Motor neuron (in vitro differentiated cells): ENCODE data around the gene INO80E. TPM values are rescaled to one million over a fixed set of nuclear protein-coding genes. Genes with fewer than 3 reads are reported as not detected.
A peak's percentile ranks its signal among the peaks of the same experiment; 100 is the strongest.
"Not testable (repeated sequence)": the region's sequence is repeated elsewhere in the genome, so short reads cannot be mapped to it uniquely, and the experiment has no call there.

ENCODE experiments used
- ATAC-seq, 8 experiments: fragments of 200-7000 bp; cut with Tn5 transposase; replicated peaks in 6 of 8; 2 replicates each; pipeline ENCODE4 v1.8.0; 2021; ENCODE audit warnings: mild to moderate bottlenecking in 8 of 8, moderate library complexity in 8 of 8
- H3K27ac ChIP-seq, 2 donors: fragments of 250-450 bp; sonication (Bioruptor Pico); 2 replicates each; pipeline ENCODE4 v1.9.0; 2021; ENCODE audit warnings: antibody characterized with exemption in 2 of 2, mild to moderate bottlenecking in 2 of 2, moderate library complexity in 1 of 2
- H3K4me1 ChIP-seq, 2 donors: fragments of 250-450 bp; sonication (Bioruptor Pico); replicated peaks in 1 of 2; 2 replicates each; pipeline ENCODE4 v1.6.1; 2021; ENCODE audit warnings: antibody characterized with exemption in 2 of 2, mild to moderate bottlenecking in 2 of 2, moderate library complexity in 1 of 2
- H3K4me3 ChIP-seq, 5 donors: fragments of 250-450 bp; sonication (Bioruptor Pico); 2 replicates each; pipeline ENCODE4 v1.9.0; 2021; ENCODE audit warnings: antibody characterized with exemption in 5 of 5, mild to moderate bottlenecking in 5 of 5, moderate library complexity in 4 of 5
- WGBS, 10 experiments: fragments of 450-650 bp; shearing (Covaris generic); methylation state at CpG; one replicate each; pipeline ENCODE4 v1.0.0; 2022; 5-methylcytosine and 5-hydroxymethylcytosine counted together
- in situ Hi-C, 9 experiments: fragments of 400-800 bp; cut with MboI; loops; one replicate each; pipeline ENCODE4 v1.15.0; 2021; ENCODE audit warnings: low sequenced_read_pairs in 9 of 9, low pct_unique_long_range_greater_than_20kb in 2 of 9; ENCODE audit not compliant: unreplicated experiment in 9 of 9
- total RNA-seq, 8 experiments: library from RNA; unstranded; fragments of 300-600 nt; gene quantifications; 2 replicates each; pipeline versions ENCODE4 v1.2.3 to v1.2.4, GENCODE V29; 2022

The INO80E gene, protein sequence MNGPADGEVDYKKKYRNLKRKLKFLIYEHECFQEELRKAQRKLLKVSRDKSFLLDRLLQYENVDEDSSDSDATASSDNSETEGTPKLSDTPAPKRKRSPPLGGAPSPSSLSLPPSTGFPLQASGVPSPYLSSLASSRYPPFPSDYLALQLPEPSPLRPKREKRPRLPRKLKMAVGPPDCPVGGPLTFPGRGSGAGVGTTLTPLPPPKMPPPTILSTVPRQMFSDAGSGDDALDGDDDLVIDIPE
- total RNA-seq, result 10 to 100 TPM; 31.9 to 61.2 (median 54.2) TPM

- in situ Hi-C loops, result no loop called here
Observed at GRCh38 chr16:29995911-29996765, at the start of gene INO80E. TSS of gene INO80E (plus strand) at chr16:29996241. CDS start at chr16:29996311, 70 bp downstream.

GRCh38 chr16:29947897-29948296 lies 48.1 kb upstream of the INO80E start:
- in situ Hi-C loops, result no loop called here
- H3K4me1 ChIP-seq, result no peaks in the 10 kb centered on the region
- WGBS, 10 experiments, result 0 to 94% (median 51%) methylated on average over 1 to 2 of the region's 2 CpGs; no CpG with 5 or more reads in 4 of the 10 experiments
- no peak overlapping the region for H3K27ac ChIP-seq
- ATAC-seq, result no peak
- no peak overlapping the region for H3K4me3 ChIP-seq

More at GRCh38 chr16:29995911-29996765, at the start of gene INO80E:
- Histone ChIP-seq H3K27ac (peak within 1 kb of the TSS; percentile 97 to 98), H3K4me1 (peaks cover 5 to 10% of the 10 kb centered on the region in 2 donors), H3K4me3 (peak within 1 kb of the TSS; percentile 54 to 91 (median 73))
- 0 to 3% (median 1%) methylated on average over 1 to 31 of the region's 65 CpGs; no CpG with 5 or more reads in 3 of the 10 experiments for WGBS, 10 experiments
- peak; percentile 91 to 98 (median 96) for ATAC-seq

- 23 to 92% (median 79%) methylated on average over 2 to 4 of the region's 4 CpGs; no CpG with 5 or more reads in 3 of the 10 experiments for WGBS, 10 experiments
- ATAC-seq, result no peak
Observed at GRCh38 chr16:29950806-29951461, 45.1 kb upstream of the INO80E start.

DNA sequence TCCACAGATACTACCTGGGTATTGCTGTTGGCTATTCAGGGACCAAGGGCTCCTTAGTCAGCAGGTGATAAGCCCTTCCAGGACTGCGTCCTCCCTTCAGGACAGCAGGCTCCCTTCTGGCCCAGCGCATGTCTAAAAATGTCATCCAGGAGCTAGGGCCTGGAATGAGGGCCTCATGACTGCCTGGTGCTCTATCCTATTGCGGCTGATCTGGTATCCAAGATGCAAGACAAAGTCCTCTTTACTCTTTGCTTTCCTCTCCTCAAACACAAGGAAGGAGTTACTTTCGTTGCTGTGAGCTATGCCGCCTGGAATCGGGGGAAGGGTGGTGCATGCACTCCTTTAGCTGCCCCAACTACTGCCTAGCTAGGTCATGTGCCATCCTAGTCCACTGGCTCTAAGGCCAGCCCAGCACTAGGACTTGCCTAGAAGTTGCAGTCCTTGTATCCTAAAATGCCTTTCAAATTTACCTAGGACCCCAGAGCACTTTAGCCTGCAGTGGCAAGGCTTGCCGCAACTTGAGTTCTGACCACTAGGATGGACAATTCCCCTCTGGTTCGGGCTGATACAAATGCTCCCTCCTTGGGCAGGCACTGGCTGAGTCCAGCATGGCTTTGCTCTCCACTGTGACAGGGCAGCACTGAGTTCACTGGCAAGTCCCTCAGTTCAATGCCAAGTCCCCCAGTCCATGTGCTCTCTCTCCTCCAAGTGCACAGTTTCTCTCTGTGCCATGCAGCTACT lies 44.2 kb upstream of the INO80E start:
- in situ Hi-C loops, result loop anchor here in 1 of 9 experiments (25.0 kb wide), 1 partner anchor 89 kb away; the partner anchor contains the start of gene CDIPT
- peak in 1 of 8 experiments; percentile 55 for ATAC-seq
- Histone ChIP-seq H3K27ac (no peak overlapping the region), H3K4me1 (no peaks in the 10 kb centered on the region), H3K4me3 (no peak overlapping the region)
- WGBS, 10 experiments, result 70 to 100% (median 87%) methylated on average over 1 to 4 of the region's 8 CpGs; no CpG with 5 or more reads in 1 of the 10 experiments

More at GRCh38 chr16:29950806-29951461, 45.1 kb upstream of the INO80E start:
- H3K4me3 ChIP-seq, result no peak overlapping the region
- no peaks in the 10 kb centered on the region for H3K4me1 ChIP-seq
- H3K27ac ChIP-seq, result no peak overlapping the region
- in situ Hi-C loops, result loop anchor here in 1 of 9 experiments (25.0 kb wide), 1 partner anchor 89 kb away; the partner anchor contains the start of gene CDIPT

DNA sequence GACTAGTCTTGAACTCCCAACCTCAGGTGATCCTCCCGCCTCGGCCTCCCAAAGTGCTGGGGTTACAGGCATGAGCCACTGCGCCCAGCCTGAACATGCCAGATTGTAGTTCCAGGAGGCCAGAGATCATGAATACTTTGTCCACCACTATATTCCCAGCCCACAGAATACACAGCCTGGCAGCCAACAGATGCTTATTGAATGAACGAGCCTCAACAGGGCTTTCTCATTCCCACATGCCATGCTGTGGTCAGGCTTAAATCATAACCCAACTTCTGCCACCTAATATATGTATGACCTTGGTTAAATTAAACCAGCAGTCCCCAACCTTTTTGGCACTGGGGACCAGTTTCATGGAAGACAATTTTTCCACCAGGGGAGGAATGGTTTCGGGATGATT lies 37.3 kb upstream of the INO80E start:
- H3K27ac ChIP-seq, result no peak overlapping the region
- H3K4me1 ChIP-seq, result peaks cover 0 to 8% of the 10 kb centered on the region in 2 donors
- 83 to 100% (median 96%) methylated on average over 1 to 4 of the region's 5 CpGs; no CpG with 5 or more reads in 4 of the 10 experiments for WGBS, 10 experiments
- no peak for ATAC-seq
- H3K4me3 ChIP-seq, result no peak overlapping the region
- in situ Hi-C loops, result loop anchor here in 1 of 9 experiments (25.0 kb wide), 1 partner anchor 96 kb away; the partner anchor contains the start of gene CDIPT

GRCh38 chr16:29959293-29959692 lies 36.7 kb upstream of the INO80E start:
- ATAC-seq, result no peak
- peaks cover 0 to 8% of the 10 kb centered on the region in 2 donors for H3K4me1 ChIP-seq
- no peak overlapping the region for H3K4me3 ChIP-seq
- in situ Hi-C loops, result loop anchor here in 1 of 9 experiments (25.0 kb wide), 1 partner anchor 97 kb away; the partner anchor contains the start of gene CDIPT
- H3K27ac ChIP-seq, result no peak overlapping the region
- WGBS, 10 experiments, result 80 to 100% (median 100%) methylated on average over 1 to 7 of the region's 9 CpGs; no CpG with 5 or more reads in 3 of the 10 experiments

DNA sequence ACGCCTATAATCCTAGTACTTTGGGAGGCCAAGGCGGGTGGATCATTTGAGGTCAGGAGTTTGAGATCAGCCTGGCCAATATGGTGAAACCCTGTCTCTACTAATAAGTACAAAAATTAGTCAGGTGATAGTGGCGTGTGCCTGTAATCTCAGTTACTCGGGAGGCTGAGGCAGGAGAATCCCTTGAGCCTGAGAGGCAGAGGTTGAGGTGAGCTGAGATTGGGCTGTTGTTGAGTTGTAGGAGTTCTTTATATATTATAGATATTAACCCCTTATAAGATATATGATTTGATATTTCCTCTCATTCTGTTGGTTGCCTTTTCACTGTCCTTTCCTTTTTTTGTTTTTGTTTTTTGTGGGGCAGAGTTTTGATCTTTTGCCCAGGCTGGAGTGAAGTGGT lies 36.2 kb upstream of the INO80E start:
- in situ Hi-C loops, result loop anchor here in 1 of 9 experiments (25.0 kb wide), 1 partner anchor 98 kb away; the partner anchor contains the start of gene CDIPT
- not testable (repeated sequence) for H3K4me1 ChIP-seq, H3K27ac ChIP-seq, H3K4me3 ChIP-seq, ATAC-seq
- WGBS, 10 experiments, result 37 to 100% (median 88%) methylated on average over 1 to 2 of the region's 4 CpGs; no CpG with 5 or more reads in 4 of the 10 experiments

- in situ Hi-C loops, result loop anchor here in 1 of 9 experiments (25.0 kb wide), 1 partner anchor 99 kb away; the partner anchor contains the start of gene CDIPT
- Histone ChIP-seq H3K4me3 (peak overlapping the region; percentile 43 to 69 (median 52)), H3K27ac (no peak overlapping the region), H3K4me1 (peaks cover 0 to 8% of the 10 kb centered on the region in 2 donors)
- ATAC-seq, result no peak
- 48 to 100% (median 83%) methylated on average over 1 to 8 of the region's 10 CpGs; no CpG with 5 or more reads in 1 of the 10 experiments for WGBS, 10 experiments
Observed at GRCh38 chr16:29961127-29961478, 34.9 kb upstream of the INO80E start.

DNA sequence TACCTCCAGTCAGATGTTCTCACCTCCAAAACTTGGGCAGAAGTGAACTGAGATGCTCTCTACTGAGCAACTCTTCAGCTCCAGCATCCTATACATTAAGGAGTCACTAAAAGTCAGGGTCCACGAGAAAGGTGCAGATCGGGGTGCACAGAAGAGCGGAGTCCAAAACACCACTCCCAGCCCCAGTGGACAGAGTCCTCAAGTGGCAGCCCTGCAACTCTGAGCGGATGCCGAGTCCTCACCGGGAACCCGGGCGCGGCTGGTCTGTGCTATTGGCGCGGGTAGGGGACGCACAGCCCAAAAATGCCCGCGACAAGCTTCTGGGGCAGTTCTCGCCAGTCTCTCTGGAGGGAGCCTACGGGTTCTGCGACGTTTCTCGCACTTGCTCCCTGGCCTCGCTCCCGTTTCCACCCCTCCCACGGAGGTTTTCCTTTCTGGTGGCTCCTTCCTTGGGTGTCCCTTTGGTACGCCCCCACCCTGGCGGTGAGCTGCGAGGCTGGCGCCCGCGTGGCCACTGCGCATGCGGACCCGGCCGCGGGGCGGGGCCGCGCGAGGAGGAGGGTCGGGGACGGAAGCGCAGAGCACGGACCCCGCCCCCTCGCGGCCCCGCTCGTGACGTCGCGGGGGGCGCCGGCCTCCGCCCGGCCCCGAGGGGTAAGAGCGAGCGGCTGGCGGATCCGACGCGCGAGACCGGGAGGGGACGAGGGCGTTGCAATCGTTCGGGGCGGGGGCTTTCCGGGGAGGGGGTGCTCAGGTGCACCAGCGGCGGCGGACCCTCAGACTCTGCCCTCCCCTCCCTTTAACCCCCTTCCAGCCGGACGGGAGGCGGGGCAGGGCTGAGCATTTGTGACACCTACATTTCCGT lies 34.3 kb upstream of the INO80E start, which contains the start of gene TMEM219:
Gene TMEM219, plus strand, starts transcription at position 601 of the 865 bp plus-strand sequence. CDS start 1,065 bp downstream, outside the sequence.
- 0 to 33% (median 2%) methylated on average over 2 to 9 of the region's 75 CpGs; no CpG with 5 or more reads in 5 of the 10 experiments for WGBS, 10 experiments
- peak within 1 kb of the TSS; percentile 43 to 69 (median 52) for H3K4me3 ChIP-seq
- peak within 1 kb of the TSS in 1 of 2 donors; percentile 57 for H3K27ac ChIP-seq
- in situ Hi-C loops, result loop anchor here in 1 of 9 experiments (25.0 kb wide), 1 partner anchor 99 kb away; the partner anchor contains the start of gene CDIPT
- peaks cover 0 to 8% of the 10 kb centered on the region in 2 donors for H3K4me1 ChIP-seq
- ATAC-seq, result peak; percentile 90 to 97 (median 94)

- ATAC-seq, result peak in 2 of 8 experiments; percentile 27 to 29
- in situ Hi-C loops, result loop anchor here in 1 of 9 experiments (25.0 kb wide), 1 partner anchor 100 kb away; the partner anchor contains the start of gene CDIPT
- Histone ChIP-seq H3K27ac (peak overlapping the region in 1 of 2 donors; percentile 57), H3K4me3 (peak overlapping the region; percentile 43 to 69 (median 52)), H3K4me1 (peaks cover 0 to 8% of the 10 kb centered on the region in 2 donors)
- WGBS, 10 experiments, result 0 to 92% (median 28%) methylated on average over 2 to 9 of the region's 18 CpGs; no CpG with 5 or more reads in 2 of the 10 experiments
Observed at GRCh38 chr16:29962344-29962994, 33.6 kb upstream of the INO80E start.
